Parathyroid adenoma (tissue), 2 donors: ENCODE measurements around the gene ITGAX.

Experiments used
- H2AFZ ChIP-seq: fragments of 300-600 bp; sonication (generic); one replicate; pipeline ENCODE4 v1.7.0; 2017; ENCODE audit warnings: antibody characterized with exemption, mild to moderate bottlenecking
- H3K27ac ChIP-seq: fragments of 300-600 bp; sonication (generic); one replicate; pipeline ENCODE4 v1.7.0; 2017
- H3K27me3 ChIP-seq: fragments of 300-600 bp; sonication (generic); one replicate; pipeline ENCODE4 v1.7.0; 2017; ENCODE audit warnings: low read length; ENCODE audit not compliant: control insufficient read depth, insufficient read depth
- H3K36me3 ChIP-seq: fragments of 300-600 bp; sonication (generic); one replicate; pipeline ENCODE4 v1.7.0; 2017; ENCODE audit warnings: low read length; ENCODE audit not compliant: control insufficient read depth, insufficient read depth
- H3K4me1 ChIP-seq: fragments of 300-600 bp; sonication (generic); one replicate; pipeline ENCODE4 v1.7.0; 2017; ENCODE audit warnings: control low read depth
- H3K4me2 ChIP-seq: fragments of 300-600 bp; sonication (generic); one replicate; pipeline ENCODE4 v1.7.0; 2017; ENCODE audit warnings: low read length
- H3K4me3 ChIP-seq: fragments of 300-600 bp; sonication (generic); one replicate; pipeline ENCODE4 v1.7.0; 2017; ENCODE audit warnings: low read depth, low read length
- H3K79me2 ChIP-seq: fragments of 300-600 bp; sonication (generic); one replicate; pipeline ENCODE4 v1.7.0; 2017; ENCODE audit warnings: control low read depth
- H3K9ac ChIP-seq: fragments of 300-600 bp; sonication (generic); one replicate; pipeline ENCODE4 v1.7.0; 2017; ENCODE audit warnings: mild to moderate bottlenecking
- H3K9me3 ChIP-seq: fragments of 300-600 bp; sonication (generic); one replicate; pipeline ENCODE4 v1.7.0; 2017; ENCODE audit warnings: low read length; ENCODE audit not compliant: control insufficient read depth
- CTCF ChIP-seq: fragments of 300-600 bp; sonication (generic); IDR thresholded peaks from one replicate; pipeline ENCODE4 v1.7.0; 2017; ENCODE audit warnings: antibody characterized with exemption, mild to moderate bottlenecking
- donor health status: primary hyperparathyroidism.

Gene ITGAX

GRCh38 chr16:31347445-31347844, 7.5 kb upstream of the ITGAX start:
- H3K9me3 ChIP-seq, result no peaks in the 10 kb centered on the region
- no peak overlapping the region for H3K9ac ChIP-seq
- H3K4me2 ChIP-seq, result no peak overlapping the region
- H3K79me2 ChIP-seq, result no peaks in the 10 kb centered on the region
- H3K4me3 ChIP-seq, result no peak overlapping the region
- H2AFZ ChIP-seq, result no peak overlapping the region
- H3K36me3 ChIP-seq, result no peaks in the 10 kb centered on the region
- no peak overlapping the region for H3K27ac ChIP-seq
- H3K27me3 ChIP-seq, result no peaks in the 10 kb centered on the region
- no peaks in the 10 kb centered on the region for H3K4me1 ChIP-seq
- no peak for TF ChIP-seq CTCF

- Histone ChIP-seq H3K79me2 (no peaks in the 10 kb centered on the region), H3K4me1 (no peaks in the 10 kb centered on the region), H3K9ac (no peak overlapping the region), H3K27me3 (no peaks in the 10 kb centered on the region), H3K9me3 (no peaks in the 10 kb centered on the region), H3K4me2 (no peak overlapping the region), H3K4me3 (no peak overlapping the region), H3K36me3 (no peaks in the 10 kb centered on the region), H2AFZ (no peak overlapping the region), H3K27ac (no peak overlapping the region)
- TF ChIP-seq CTCF, result no peak
Measured at GRCh38 chr16:31348579-31348978, 6.4 kb upstream of the ITGAX start.

GRCh38 chr16:31350275-31351005, 4.5 kb upstream of the ITGAX start:
- TF ChIP-seq CTCF, result no peak
- Histone ChIP-seq H3K9ac (no peak overlapping the region), H3K27me3 (no peaks in the 10 kb centered on the region), H2AFZ (no peak overlapping the region), H3K4me1 (no peaks in the 10 kb centered on the region), H3K4me3 (no peak overlapping the region), H3K9me3 (no peaks in the 10 kb centered on the region), H3K27ac (no peak overlapping the region), H3K36me3 (no peaks in the 10 kb centered on the region), H3K4me2 (no peak overlapping the region), H3K79me2 (no peaks in the 10 kb centered on the region)

- Histone ChIP-seq H3K4me1 (no peaks in the 10 kb centered on the region), H3K27me3 (no peaks in the 10 kb centered on the region), H2AFZ (no peak overlapping the region), H3K4me2 (no peak overlapping the region), H3K36me3 (no peaks in the 10 kb centered on the region), H3K79me2 (no peaks in the 10 kb centered on the region), H3K9ac (no peak overlapping the region), H3K4me3 (no peak overlapping the region), H3K27ac (no peak overlapping the region), H3K9me3 (no peaks in the 10 kb centered on the region)
- no peak for TF ChIP-seq CTCF
Measured at GRCh38 chr16:31351246-31351941, 3.6 kb upstream of the ITGAX start.

GRCh38 chr16:31351942-31352325, 3.0 kb upstream of the ITGAX start:
- no peak overlapping the region for H3K9ac ChIP-seq
- H3K4me1 ChIP-seq, result no peaks in the 10 kb centered on the region
- no peak overlapping the region for H3K27ac ChIP-seq
- no peak for TF ChIP-seq CTCF
- H2AFZ ChIP-seq, result no peak overlapping the region
- no peaks in the 10 kb centered on the region for H3K27me3 ChIP-seq
- no peaks in the 10 kb centered on the region for H3K36me3 ChIP-seq
- no peak overlapping the region for H3K4me3 ChIP-seq
- H3K9me3 ChIP-seq, result no peaks in the 10 kb centered on the region
- H3K4me2 ChIP-seq, result no peak overlapping the region
- H3K79me2 ChIP-seq, result no peaks in the 10 kb centered on the region
